H7 (cell line): ENCODE results near the gene LHB. TPM values are rescaled to one million over a fixed set of nuclear protein-coding genes. Genes with fewer than 3 reads are reported as not detected.
"Not testable (repeated sequence)": the region's sequence is repeated elsewhere in the genome, so short reads cannot be mapped to it uniquely, and the experiment has no call there.

Experiments
- DNase-seq: peaks from one replicate; pipeline ENCODE4 v3.0.0; 2012
- H3K27me3 ChIP-seq: 2 replicates; pipeline ENCODE4 v1.6.0; 2011; ENCODE audit warnings: mild to moderate bottlenecking, low read length; ENCODE audit not compliant: control insufficient read depth, insufficient read depth
- H3K36me3 ChIP-seq: replicated peaks from 2 replicates; pipeline ENCODE4 v1.5.1; 2011; ENCODE audit warnings: low read length; ENCODE audit not compliant: control insufficient read depth, insufficient read depth
- H3K4me3 ChIP-seq: 2 replicates; pipeline ENCODE4 v1.5.1; 2011; ENCODE audit warnings: low read depth, mild to moderate bottlenecking, control low read depth, low read length, moderate library complexity; ENCODE audit not compliant: insufficient read depth
- total RNA-seq: library from RNA; depleted of rRNA; stranded (reverse); fragments of >200 nt; shearing (Covaris generic); gene quantifications from 2 replicates; pipeline ENCODE4 v1.2.3, GENCODE V29; 2014; rRNA removed

LHB gene
- not detected in 2 replicates for total RNA-seq

DNA sequence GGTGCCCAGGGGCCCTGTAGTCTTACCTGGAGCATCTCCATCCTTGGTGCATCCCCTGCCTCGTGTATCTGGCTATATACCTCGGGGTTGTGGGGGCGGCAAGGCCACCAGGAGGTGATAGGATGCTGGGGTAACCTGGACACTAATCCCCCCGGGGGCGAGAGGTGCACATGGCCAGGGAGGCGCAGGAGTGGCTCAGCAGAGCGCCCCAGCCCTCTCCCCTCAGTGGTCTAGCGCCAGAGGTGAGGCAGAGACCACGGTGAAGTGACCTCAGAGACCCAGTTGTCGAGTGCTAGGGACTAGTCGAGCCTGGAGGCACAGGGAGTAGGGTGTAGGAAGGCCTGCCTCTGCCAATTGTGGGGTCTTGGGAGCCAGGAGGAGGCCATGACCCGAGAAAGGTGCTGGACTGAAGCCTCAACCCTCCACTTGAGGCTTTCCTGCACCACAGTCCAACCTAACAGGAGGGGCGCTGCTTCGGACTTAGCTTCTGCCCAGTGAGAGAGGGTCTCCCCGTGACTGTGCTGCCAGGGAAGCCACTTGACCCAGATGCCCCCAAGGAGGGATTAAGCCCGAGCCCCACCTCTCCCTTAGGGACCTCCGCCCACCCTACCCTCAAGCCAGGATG, at the start of gene LHB:
Gene LHB, minus strand, starts transcription at position 51 of the 625 bp plus-strand sequence. Its CDS starts 10 bp downstream, at position 41.
- H3K4me3 ChIP-seq, result peak within 1 kb of the TSS; percentile 45
- DNase-seq, result peak; percentile 56

DNA sequence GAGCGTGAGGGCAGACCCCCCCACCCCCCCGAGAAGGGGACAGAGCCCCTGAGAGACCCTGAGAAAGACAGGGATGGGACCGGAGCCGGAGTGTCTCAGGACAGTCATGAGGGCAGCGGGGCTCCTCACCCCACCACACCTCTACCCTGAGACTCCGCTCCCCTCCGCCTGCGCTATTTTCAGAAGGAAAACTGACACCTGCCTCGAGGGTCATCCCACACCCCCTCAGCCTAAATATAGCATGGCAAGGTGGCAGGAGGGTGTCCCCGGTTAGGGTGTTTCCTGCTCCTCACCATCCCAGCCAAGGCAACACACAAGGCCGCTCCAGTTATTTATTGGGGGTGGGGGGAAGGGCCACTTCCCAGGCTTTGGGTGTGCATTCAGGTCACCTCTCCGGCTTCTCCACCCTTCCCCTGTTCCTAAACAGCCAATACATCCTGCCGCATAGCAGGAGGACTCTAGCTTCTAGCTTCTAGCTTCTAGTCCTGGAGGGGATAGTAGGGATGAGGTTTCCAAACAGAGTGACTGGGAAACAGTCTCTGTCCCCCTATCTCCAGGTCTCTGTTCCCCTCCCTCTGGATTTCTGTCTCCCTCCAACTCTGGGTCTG, 49.1 kb upstream of the LHB start:
- peak; percentile 68 for DNase-seq
- Histone ChIP-seq H3K27me3 (peaks cover 65% of the 10 kb centered on the region), H3K4me3 (no peak overlapping the region)

More for the DNA sequence above, at the start of gene LHB:
- Histone ChIP-seq H3K27me3 (peaks cover 30% of the 10 kb centered on the region), H3K36me3 (peaks cover 17% of the 10 kb centered on the region)

DNA sequence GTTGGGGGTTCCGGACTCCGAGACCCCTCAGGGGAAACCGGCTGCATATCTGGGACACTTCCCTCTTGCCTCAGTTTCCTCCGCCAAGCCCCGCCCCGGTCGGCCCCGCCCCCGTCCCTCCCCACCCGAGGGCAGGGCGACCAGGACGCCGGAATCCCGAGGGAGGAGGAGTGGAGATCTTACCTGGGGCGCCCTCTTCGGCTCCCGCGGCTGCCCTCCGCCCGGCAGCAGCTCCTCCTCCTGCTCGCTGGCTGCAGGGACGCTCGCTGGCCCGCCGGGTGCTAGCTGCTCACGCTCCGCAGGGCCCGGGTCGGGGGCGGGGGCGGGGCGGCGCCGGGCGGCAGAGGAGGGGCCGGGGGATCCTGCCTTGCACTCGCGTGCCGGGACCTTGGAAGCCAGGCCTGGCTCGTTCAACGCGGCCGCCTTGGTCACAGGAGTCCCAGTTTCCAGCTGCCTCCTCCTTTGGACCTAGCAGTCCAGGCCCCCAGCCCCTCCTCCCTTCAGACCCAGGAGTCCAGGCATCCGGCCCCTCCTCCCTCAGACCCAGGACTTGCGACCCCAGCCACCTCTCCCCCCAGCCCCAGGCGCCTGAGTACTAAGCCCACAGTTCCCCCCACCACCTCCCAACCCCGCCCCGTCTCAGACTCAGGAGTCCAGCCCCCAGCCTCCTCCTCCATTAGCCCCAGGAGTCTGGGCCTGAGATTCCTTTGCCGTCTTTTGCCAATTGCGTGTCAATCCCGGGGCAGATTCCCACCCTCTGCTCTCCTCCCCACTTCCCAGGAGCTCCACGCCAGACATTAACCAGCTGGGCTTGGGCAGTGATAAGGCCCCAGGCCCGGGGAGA, 48.1 kb upstream of the LHB start, which contains the start of gene NTF4:
Gene NTF4, minus strand, starts transcription at position 51 of the 844 bp plus-strand sequence. CDS start 2,821 bp downstream, outside the sequence.
- DNase-seq, result peak; percentile 97
- Histone ChIP-seq H3K27me3 (peaks cover 57% of the 10 kb centered on the region), H3K4me3 (peak within 1 kb of the TSS; percentile 41), H3K36me3 (no peaks in the 10 kb centered on the region)

More for the DNA sequence above, 49.1 kb upstream of the LHB start:
- no peaks in the 10 kb centered on the region for H3K36me3 ChIP-seq

DNA sequence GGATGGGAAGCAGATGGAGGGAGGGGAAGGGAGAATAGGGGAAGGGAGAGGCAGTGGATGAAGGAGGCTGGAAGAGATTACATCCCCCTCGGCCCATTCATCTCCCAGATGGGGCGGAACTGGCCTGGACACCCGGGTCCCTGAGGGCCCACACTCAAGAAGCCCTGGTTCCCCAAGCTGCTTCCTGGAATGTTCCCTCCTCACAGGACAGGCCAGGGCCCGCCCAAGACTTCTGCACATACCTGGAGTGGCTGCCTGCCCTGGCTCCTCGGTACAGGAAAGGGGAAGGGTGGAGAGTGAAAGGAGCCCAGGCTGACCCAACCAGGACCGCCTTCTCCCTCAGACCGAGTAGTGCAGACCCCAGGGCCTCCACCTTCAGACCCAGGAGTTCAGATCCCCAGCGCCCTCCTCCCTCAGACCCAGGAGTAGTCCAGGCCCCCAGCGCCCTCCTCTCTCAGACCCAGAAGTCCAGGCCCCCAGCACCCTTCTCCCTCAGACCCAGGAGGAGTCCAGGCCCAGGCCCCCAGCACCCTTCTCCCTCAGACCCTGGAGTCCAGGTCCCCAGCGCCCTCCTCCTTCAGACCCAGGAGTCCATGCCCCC, 47.2 kb upstream of the LHB start:
- Histone ChIP-seq H3K36me3 (no peaks in the 10 kb centered on the region), H3K27me3 (peaks cover 54% of the 10 kb centered on the region), H3K4me3 (peak overlapping the region; percentile 41; the same call in 1 of the 2 replicates)
- DNase-seq, result peak; percentile 71

DNA sequence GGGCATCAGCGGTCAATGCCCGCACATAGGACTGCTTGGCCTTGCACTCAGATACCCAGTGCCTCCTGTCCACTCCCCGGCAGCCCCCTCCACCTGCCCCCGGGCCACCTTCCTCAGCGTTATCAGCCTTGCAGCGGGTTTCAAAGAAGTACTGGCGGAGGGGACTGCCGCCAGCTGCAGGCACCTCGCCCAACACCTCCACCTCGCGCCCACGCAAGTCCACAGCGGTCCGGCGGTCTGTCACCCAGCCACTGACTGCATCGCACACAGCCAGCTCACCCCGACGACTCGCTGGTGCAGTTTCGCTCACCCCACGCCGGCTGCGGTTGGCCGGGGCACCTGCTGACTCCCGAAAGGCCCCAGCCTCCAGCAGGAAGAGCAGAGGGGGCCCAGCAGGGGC, 44.6 kb upstream of the LHB start:
- Histone ChIP-seq H3K27me3 (peaks cover 59% of the 10 kb centered on the region), H3K4me3 (no peak overlapping the region), H3K36me3 (no peaks in the 10 kb centered on the region)
- peak; percentile 43 for DNase-seq

- no peak for DNase-seq
- no peaks in the 10 kb centered on the region for H3K36me3 ChIP-seq
- peaks cover 59% of the 10 kb centered on the region for H3K27me3 ChIP-seq
Measured at GRCh38 chr19:49061000-49061399, 44.1 kb upstream of the LHB start.

DNA sequence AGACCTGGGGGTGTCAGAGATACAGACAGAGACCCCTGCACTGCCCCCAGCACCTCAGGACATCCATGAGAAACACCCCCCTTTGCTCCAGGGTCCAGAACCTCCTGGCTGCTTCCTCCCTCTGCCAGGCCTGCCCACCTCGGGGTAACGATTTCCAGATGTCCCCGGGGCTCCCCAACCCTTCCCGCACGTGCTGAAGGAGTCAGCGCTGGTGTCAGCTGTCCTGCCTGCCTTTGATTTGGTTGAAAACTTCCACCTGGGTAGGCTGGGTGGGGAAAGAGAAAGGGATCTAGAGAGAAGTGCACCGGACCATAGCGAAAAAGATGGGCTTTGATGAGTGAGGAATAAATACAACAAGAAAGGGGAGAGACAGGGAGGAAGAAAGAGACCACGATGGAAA, 42.2 kb upstream of the LHB start:
- peaks cover 55% of the 10 kb centered on the region for H3K27me3 ChIP-seq
- no peak overlapping the region for H3K4me3 ChIP-seq
- no peaks in the 10 kb centered on the region for H3K36me3 ChIP-seq
- peak; percentile 27 for DNase-seq

More at GRCh38 chr19:49061000-49061399, 44.1 kb upstream of the LHB start:
- no peak overlapping the region for H3K4me3 ChIP-seq

- Histone ChIP-seq H3K4me3 (no peak overlapping the region), H3K36me3 (no peaks in the 10 kb centered on the region), H3K27me3 (peaks cover 53% of the 10 kb centered on the region)
- peak; percentile 74 for DNase-seq
Measured at GRCh38 chr19:49058562-49058961, 41.7 kb upstream of the LHB start.

- Histone ChIP-seq H3K4me3 (peak within 1 kb of the TSS; percentile 52; the same call in 1 of the 2 replicates), H3K36me3 (no peaks in the 10 kb centered on the region), H3K27me3 (peaks cover 53% of the 10 kb centered on the region)
- DNase-seq, result peak; percentile 95
Measured at GRCh38 chr19:49057636-49058234, 40.8 kb upstream of the LHB start, which contains the start of gene CGB7. Gene CGB7 (minus strand): TSS chr19:49057749. CDS start chr19:49055375, 2,374 bp downstream.

GRCh38 chr19:49056902-49057596, 40.2 kb upstream of the LHB start:
- peak; percentile 57 for DNase-seq
- H3K36me3 ChIP-seq, result not testable (repeated sequence)
- Histone ChIP-seq H3K27me3 (peaks cover 53% of the 10 kb centered on the region), H3K4me3 (peak overlapping the region; percentile 52; the same call in 1 of the 2 replicates)

DNA sequence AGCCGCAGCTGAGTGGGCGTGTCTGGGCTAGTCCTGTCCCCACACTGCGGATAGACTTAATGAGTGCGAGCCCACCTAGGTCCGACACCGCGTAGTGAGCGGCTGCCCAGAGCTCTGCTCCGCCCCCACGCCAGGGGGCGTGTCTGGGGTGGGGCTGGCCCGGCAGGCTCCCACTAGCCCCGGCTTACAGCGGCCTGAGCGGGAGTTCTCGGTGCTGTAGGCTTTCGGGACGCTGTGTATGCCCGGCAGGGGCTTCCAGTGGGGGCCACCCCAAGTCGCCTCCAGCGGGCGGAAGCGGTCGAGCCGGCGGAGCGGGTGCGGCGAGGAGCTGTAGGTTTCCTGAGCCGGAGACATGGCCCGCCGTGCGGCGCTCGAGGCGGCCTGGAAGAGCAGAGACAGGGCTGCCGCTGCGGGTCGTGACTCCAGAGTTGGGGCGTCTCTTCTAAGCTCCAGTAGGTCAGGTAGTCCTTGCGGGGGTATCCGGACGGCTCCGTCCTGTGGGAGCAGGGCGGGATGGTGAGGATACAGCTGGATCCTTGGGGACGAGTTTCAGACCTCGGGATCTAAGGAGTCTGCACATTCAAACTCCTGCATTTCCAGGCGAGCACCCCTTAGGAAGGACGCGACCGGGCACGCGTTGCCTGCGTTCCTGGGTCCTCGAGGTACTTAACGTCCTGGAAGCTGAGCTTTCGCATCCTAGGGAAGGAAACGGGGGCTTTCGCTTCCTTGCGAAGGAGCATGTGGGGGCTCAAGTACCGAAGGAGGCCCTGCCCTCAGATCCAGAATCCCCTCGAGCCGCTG, 39.4 kb upstream of the LHB start:
- peak; percentile 97 for DNase-seq
- Histone ChIP-seq H3K4me3 (peak overlapping the region; percentile 52), H3K36me3 (no peaks in the 10 kb centered on the region), H3K27me3 (peaks cover 49% of the 10 kb centered on the region)

DNA sequence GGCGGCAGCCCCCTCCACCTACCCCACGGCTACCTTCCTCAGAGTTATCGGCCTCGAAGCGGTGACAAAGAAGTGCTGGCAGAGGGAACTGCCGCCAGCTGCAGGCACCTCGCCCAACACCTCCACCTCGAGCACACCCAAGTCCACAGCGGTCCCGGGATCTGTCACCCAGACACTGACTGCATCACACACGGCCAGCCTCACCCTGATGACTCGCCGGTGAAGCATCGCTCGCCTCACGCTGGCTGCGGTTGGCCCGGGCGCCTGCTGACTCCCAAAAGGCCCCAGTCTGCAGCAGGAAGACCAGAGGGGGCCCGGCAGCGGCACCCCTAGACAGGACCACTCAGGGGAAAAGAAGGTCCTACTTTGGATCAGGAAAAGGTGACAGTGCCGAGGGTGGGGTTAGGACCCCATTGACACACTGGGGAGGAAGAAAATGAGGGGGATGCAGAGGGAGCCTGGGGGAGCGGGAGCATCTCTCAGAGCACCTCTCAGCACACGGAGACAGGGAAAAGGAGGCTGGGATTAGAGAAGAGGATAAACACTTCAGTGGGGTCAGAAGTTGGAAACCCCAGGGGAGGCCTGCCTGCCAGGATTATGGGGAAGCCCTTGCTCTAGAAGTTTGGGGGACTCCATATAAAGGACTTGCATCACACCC, 33.6 kb upstream of the LHB start:
- not testable (repeated sequence) for DNase-seq, H3K4me3 ChIP-seq, H3K27me3 ChIP-seq, H3K36me3 ChIP-seq
